Psoas muscle (tissue), 8 donors: Measurements from ENCODE around the gene CFI. TPM values are rescaled to one million over a fixed set of nuclear protein-coding genes. Genes with fewer than 3 reads are reported as not detected.

Experiments
- ATAC-seq, 4 donors: fragments of 200-7000 bp; cut with Tn5 transposase; one replicate each; pipeline ENCODE4 v1.9.1; 2020; ENCODE audit warnings: moderate library complexity in 3 of 4, mild to moderate bottlenecking in 2 of 4
- DNase-seq, 2 donors: peaks; one replicate each; pipeline ENCODE4 v3.0.0-alpha.2; 2020
- H3K27ac ChIP-seq: fragments of 200-600 bp; one replicate; pipeline ENCODE4 v1.8.0; 2022
- H3K27me3 ChIP-seq, 3 donors: fragments of 200-600 bp in 1 of 3; one replicate each; pipeline versions ENCODE4 v1.6.1 to v1.8.0; 2013 to 2022; ENCODE audit warnings: low read length in 2 of 3, mild to moderate bottlenecking in 2 of 3, moderate library complexity in 1 of 3; ENCODE audit not compliant: insufficient read depth in 3 of 3
- H3K36me3 ChIP-seq, 2 donors: fragments of 200-600 bp in 1 of 2; one replicate each; pipeline versions ENCODE4 v1.6.1 to v1.8.0; 2013 to 2022; ENCODE audit warnings: low read depth in 1 of 2, mild to moderate bottlenecking in 1 of 2, moderate library complexity in 1 of 2; ENCODE audit not compliant: insufficient read depth in 1 of 2
- H3K4me1 ChIP-seq: fragments of 200-600 bp; one replicate; pipeline ENCODE4 v1.8.0; 2022
- H3K4me3 ChIP-seq: fragments of 200-600 bp; one replicate; pipeline ENCODE4 v1.8.0; 2022; ENCODE audit warnings: mild to moderate bottlenecking
- H3K9me3 ChIP-seq: fragments of 200-600 bp; one replicate; pipeline ENCODE4 v1.8.0; 2022
- WGBS, 3 donors: extraction: QIAGEN DNeasy Blood & Tissue Kit; methylation state at CpG; one replicate each; pipeline versions ENCODE4 v1.1.6 to v1.1.7; 2013; 5-methylcytosine and 5-hydroxymethylcytosine counted together
- intact Hi-C, 2 donors: fragments of 100-400 bp; cut with DNase I; formaldehyde crosslinking; loops; one replicate each; pipeline versions ENCODE4 v1.11.0 to v1.14.2; 2022
- polyA plus RNA-seq, 3 donors: library from polyadenylated mRNA; stranded (reverse); fragments of 200-250 nt; gene quantifications; one replicate each; pipeline ENCODE4 v1.2.3, GENCODE V29; 2013
- total RNA-seq, 4 donors: library from RNA; stranded (reverse); fragmentation: NEBNext Ultra II Directional in 2 of 4; extraction: Animal tissue kit (Norgen Biotek cat#: 25700) in 2 of 4; gene quantifications; one replicate each; pipeline versions ENCODE4 v1.2.1 to v1.2.4, GENCODE V29; 2021 to 2023
- TF ChIP-seq, protein P1 (sequence below): fragments of 200-600 bp; IDR thresholded peaks from one replicate; pipeline ENCODE4 v1.8.0; 2022; ENCODE audit warnings: antibody characterized with exemption
- donor health status: healthy with polysubstance abuse.
- donor health status: DM: no; HTN: no; CAD: no; lungs with moderate emphysema.
- donor health status: Bipolar disorder and iron deficiency.
- donor health status: healthy.
- donor health status: DM: yes; HTN: yes; CAD: no.
- donor health status: DM: no; HTN: no; CAD: no.
- donor health status: DM: no; HTN: no; CAD: no.
- donor health status: DM: yes; HTN: yes; CAD: no.

Gene CFI
- total and polyA plus RNA-seq, 7 donors = 2.9 to 6.1 (median 4.4) TPM

DNA sequence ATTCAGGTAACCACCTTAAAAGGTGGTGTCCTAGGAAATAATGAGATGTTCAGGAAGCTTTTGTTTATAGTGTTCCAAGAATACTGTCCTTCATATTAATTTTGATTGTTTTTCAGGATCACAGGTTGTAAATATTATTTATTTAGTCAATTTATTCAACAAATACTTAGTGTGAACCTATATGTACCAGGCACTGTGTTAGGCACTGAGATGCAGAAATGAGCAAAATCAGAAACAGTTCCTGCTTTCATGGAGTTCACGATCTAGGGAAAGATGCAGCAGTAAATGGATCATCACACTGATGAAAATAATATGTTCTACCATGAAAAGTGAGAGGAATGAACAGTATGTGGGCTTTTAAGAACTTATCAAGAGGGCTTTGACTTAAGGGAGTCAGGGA is 53.7 kb downstream of the CFI start:
- TF ChIP-seq, protein P1, sequence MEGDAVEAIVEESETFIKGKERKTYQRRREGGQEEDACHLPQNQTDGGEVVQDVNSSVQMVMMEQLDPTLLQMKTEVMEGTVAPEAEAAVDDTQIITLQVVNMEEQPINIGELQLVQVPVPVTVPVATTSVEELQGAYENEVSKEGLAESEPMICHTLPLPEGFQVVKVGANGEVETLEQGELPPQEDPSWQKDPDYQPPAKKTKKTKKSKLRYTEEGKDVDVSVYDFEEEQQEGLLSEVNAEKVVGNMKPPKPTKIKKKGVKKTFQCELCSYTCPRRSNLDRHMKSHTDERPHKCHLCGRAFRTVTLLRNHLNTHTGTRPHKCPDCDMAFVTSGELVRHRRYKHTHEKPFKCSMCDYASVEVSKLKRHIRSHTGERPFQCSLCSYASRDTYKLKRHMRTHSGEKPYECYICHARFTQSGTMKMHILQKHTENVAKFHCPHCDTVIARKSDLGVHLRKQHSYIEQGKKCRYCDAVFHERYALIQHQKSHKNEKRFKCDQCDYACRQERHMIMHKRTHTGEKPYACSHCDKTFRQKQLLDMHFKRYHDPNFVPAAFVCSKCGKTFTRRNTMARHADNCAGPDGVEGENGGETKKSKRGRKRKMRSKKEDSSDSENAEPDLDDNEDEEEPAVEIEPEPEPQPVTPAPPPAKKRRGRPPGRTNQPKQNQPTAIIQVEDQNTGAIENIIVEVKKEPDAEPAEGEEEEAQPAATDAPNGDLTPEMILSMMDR = no peak
- intact Hi-C loops = no loop called here
- Histone ChIP-seq H3K27ac (no peak overlapping the region), H3K36me3 (no peaks in the 10 kb centered on the region), H3K9me3 (no peaks in the 10 kb centered on the region), H3K27me3 (no peaks in the 10 kb centered on the region), H3K4me1 (no peaks in the 10 kb centered on the region), H3K4me3 (no peak overlapping the region)
- no peak for DNase-seq
- WGBS, 3 donors = 85 to 89% (median 87%) methylated on average over 1 of the region's 1 CpG
- ATAC-seq = no peak

DNA sequence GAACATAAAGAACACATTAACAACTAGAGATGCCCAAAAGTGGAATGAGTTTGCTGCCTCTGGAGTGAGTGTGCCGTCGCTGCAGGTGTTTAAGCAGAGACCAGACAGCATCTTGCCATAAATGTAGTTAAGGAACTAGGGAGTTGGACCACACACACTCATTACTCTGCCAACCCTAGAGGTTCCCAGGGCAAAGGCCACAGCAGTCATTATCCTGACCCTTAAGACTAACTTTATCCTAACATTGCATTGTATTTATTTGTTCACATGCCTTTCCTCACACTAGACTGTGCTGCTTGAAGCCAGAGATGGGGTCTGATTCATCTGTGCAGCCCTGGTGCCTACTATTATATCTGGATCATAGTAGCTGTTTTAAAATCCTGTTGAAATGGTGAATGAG is 55.1 kb downstream of the CFI start:
- intact Hi-C loops = no loop called here
- no peak for ATAC-seq
- H3K27ac ChIP-seq = no peak overlapping the region
- H3K36me3 ChIP-seq = no peaks in the 10 kb centered on the region
- no peak overlapping the region for H3K4me3 ChIP-seq
- H3K27me3 ChIP-seq = no peaks in the 10 kb centered on the region
- no peaks in the 10 kb centered on the region for H3K9me3 ChIP-seq
- H3K4me1 ChIP-seq = no peaks in the 10 kb centered on the region
- 77 to 89% (median 87%) methylated on average over 2 of the region's 2 CpGs for WGBS, 3 donors
- TF ChIP-seq, protein P1 = no peak
- DNase-seq = no peak

DNA sequence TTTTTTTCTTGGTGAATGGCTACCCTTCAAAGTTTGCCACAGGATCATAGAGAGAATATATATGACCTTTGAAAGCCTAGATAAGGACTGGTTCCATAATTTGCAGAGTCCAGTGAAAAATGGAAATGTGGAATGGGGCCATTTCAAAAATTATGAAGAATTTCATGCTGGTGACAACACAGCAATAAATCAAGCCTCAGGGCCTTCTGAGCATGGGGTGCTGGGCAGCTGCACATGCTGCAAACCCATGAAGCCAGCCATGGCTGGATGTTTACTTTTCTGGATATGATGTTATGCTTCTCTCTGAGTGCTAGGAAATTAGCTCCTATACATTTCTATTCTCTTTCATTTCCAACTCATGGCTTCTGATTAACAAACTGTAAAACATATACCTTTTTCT is 56.0 kb downstream of the CFI start:
- Histone ChIP-seq H3K9me3 (no peaks in the 10 kb centered on the region), H3K4me1 (no peaks in the 10 kb centered on the region), H3K4me3 (no peak overlapping the region), H3K27ac (no peak overlapping the region), H3K36me3 (no peaks in the 10 kb centered on the region), H3K27me3 (no peaks in the 10 kb centered on the region)
- intact Hi-C loops = no loop called here
- ATAC-seq (no peak), DNase-seq (no peak)
- TF ChIP-seq, protein P1 = no peak

DNA sequence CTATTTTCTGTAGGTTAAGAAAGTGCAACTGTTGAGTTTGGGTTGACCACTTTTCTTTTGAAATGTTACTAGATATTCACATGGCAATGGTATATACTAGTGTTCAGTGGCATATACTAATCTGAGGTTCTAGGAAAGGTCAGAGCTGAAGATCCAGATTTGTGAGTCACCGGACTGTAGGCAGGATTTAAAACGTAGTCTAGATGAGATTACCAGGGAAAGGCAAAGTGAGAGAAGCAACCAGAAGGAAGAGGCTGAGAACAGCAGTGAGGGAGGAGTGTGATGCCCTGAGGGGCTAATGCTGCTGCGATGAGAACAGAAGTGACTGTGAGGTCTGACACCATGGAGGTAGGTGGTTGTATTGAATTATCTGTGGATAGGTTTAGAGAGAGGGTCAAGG is 62.3 kb downstream of the CFI start:
- TF ChIP-seq, protein P1 = no peak
- no peak overlapping the region for H3K4me3 ChIP-seq
- H3K27ac ChIP-seq = no peak overlapping the region
- WGBS, 3 donors = 82 to 87% (median 83%) methylated on average over 3 of the region's 3 CpGs
- no peak for ATAC-seq
- H3K36me3 ChIP-seq = no peaks in the 10 kb centered on the region
- no peaks in the 10 kb centered on the region for H3K4me1 ChIP-seq
- DNase-seq = no peak
- no peaks in the 10 kb centered on the region for H3K9me3 ChIP-seq
- no peaks in the 10 kb centered on the region for H3K27me3 ChIP-seq
- intact Hi-C loops = no loop called here

DNA sequence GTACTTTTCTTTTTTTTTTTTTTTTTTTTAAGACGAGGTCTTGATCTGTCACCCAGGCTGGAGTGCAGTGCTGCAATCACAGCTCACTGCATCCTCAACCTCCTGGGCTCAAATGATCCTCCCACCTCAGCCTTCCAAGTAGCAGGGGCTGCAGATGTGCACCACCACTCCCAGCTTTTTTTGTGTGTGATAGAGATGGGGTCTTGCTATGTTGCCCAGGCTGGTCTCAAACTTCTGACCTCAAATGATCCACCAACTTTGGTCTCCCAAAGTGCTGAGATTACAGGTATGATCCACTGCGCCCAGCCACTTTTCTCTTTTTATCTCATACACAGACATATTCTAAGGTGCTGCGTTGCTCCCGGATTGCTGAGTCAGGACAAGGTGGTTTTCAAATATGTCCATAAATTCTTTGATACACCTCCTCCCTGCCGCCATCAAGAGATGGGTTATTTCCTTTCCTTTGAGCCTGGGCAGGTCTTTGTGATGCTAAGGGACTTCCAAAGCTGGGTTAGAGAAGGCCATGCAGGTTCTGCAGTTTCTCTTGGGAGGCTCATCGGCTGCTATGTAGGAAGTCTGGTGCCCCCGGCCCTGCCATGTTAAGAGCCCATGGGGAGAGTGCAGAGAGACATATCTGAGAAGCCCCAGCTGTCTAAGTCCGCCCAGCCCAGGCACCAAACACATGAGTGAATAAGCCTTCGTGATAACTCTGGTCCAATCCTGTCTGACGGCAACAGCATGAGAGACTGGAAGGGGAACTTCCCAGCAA is 63.5 kb downstream of the CFI start:
- Histone ChIP-seq H3K27me3 (no peaks in the 10 kb centered on the region), H3K27ac (no peak overlapping the region), H3K36me3 (no peaks in the 10 kb centered on the region), H3K4me1 (no peaks in the 10 kb centered on the region), H3K4me3 (no peak overlapping the region), H3K9me3 (no peaks in the 10 kb centered on the region)
- intact Hi-C loops = no loop called here
- WGBS, 3 donors = 81 to 86% (median 83%) methylated on average over 9 to 10 of the region's 10 CpGs
- TF ChIP-seq, protein P1 = no peak
- no peak for DNase-seq
- no peak for ATAC-seq
